Measurements from ENCODE around the gene CIAO2B. TPM values are rescaled to one million over a fixed set of nuclear protein-coding genes. Genes with fewer than 3 reads are reported as not detected.

Gene CIAO2B
- total and polyA plus RNA-seq, 2 experiments from 2014 or later = 111 to 182 TPM

DNA sequence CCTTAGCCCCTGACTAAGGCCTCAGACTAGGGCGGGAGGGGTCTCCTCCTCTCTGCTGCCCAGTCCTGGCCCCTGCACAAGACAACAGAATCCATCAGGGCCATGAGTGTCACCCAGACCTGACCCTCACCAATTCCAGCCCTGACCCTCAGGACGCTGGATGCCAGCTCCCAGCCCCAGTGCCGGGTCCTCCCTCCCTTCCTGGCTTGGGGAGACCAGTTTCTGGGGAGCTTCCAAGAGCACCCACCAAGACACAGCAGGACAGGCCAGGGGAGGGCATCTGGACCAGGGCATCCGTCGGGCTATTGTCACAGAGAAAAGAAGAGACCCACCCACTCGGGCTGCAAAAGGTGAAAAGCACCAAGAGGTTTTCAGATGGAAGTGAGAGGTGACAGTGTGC lies 39.5 kb upstream of the CIAO2B start:
- Histone ChIP-seq H2AFZ (no peak overlapping the region), H3K27ac (no peak overlapping the region), H3K4me1 (ENCODE audit: insufficient read depth) (peaks cover 11% of the 10 kb centered on the region), H3K9ac (no peak overlapping the region), H3K9me3 (ENCODE audit: low read depth) (no peaks in the 10 kb centered on the region), H3K4me3 (no peak overlapping the region), H3K9me2 (ENCODE audit: insufficient read depth) (no peaks in the 10 kb centered on the region), H3K27me3 (replicated peaks; ENCODE audit: insufficient read depth) (no peaks in the 10 kb centered on the region), H3F3A (ENCODE audit: insufficient read depth) (peaks cover 14% of the 10 kb centered on the region; the same call in 1 of the 2 replicates), H3K36me3 (ENCODE audit: low read depth) (no peaks in the 10 kb centered on the region), H3K4me2 (ENCODE audit: unreplicated experiment) (no peak overlapping the region), H3K79me2 (ENCODE audit: insufficient read depth) (no peaks in the 10 kb centered on the region), H4K20me1 (ENCODE audit: insufficient read depth) (no peaks in the 10 kb centered on the region)
- TF ChIP-seq EZH2 (IDR thresholded peaks at IDR 0.05; ENCODE audit: insufficient read depth, poor library complexity, severe bottlenecking) (no peak), EZH2phosphoT487 (IDR thresholded peaks at IDR 0.05; ENCODE audit: insufficient read depth, low read depth) (no peak)
- in situ Hi-C loops (cut with MboI) = loop anchor here (25.0 kb wide), 1 partner anchor 189 kb away; the partner anchor contains the start of genes B3GNT9, FBXL8, HSF4 and NOL3
- 91% methylated on average over 6 of the region's 6 CpGs for WGBS, 2 experiments (ENCODE audit: low coverage in 1 of 2, low lambda C conversion rate in 2 of 2, missing lambda C conversion rate in 2 of 2)
- DNase-seq = no peak

- in situ Hi-C loops (cut with MboI) = loop anchor here (25.0 kb wide), 1 partner anchor 189 kb away; the partner anchor contains the start of genes B3GNT9, FBXL8, HSF4 and NOL3
- DNase-seq = no peak
- Histone ChIP-seq H3F3A (ENCODE audit: insufficient read depth) (peaks cover 10% of the 10 kb centered on the region; the same call in 1 of the 2 replicates), H3K36me3 (ENCODE audit: low read depth) (no peaks in the 10 kb centered on the region), H3K4me1 (ENCODE audit: insufficient read depth) (peaks cover 8% of the 10 kb centered on the region; the same call in 1 of the 2 replicates), H3K27me3 (replicated peaks; ENCODE audit: insufficient read depth) (no peaks in the 10 kb centered on the region), H3K79me2 (ENCODE audit: insufficient read depth) (no peaks in the 10 kb centered on the region), H2AFZ (no peak overlapping the region), H3K9ac (no peak overlapping the region), H3K27ac (no peak overlapping the region), H3K4me3 (no peak overlapping the region), H4K20me1 (ENCODE audit: insufficient read depth) (no peaks in the 10 kb centered on the region), H3K4me2 (ENCODE audit: unreplicated experiment) (no peak overlapping the region), H3K9me3 (ENCODE audit: low read depth) (no peaks in the 10 kb centered on the region), H3K9me2 (ENCODE audit: insufficient read depth) (no peaks in the 10 kb centered on the region)
- TF ChIP-seq EZH2 (IDR thresholded peaks at IDR 0.05; ENCODE audit: insufficient read depth, poor library complexity, severe bottlenecking) (no peak), EZH2phosphoT487 (IDR thresholded peaks at IDR 0.05; ENCODE audit: insufficient read depth, low read depth) (no peak)
- WGBS, 2 experiments (ENCODE audit: low coverage in 1 of 2, low lambda C conversion rate in 2 of 2, missing lambda C conversion rate in 2 of 2) = 91% methylated on average over 9 of the region's 9 CpGs
These were observed 38.8 kb upstream of the CIAO2B start for GRCh38 chr16:66972983-66973382.

DNA sequence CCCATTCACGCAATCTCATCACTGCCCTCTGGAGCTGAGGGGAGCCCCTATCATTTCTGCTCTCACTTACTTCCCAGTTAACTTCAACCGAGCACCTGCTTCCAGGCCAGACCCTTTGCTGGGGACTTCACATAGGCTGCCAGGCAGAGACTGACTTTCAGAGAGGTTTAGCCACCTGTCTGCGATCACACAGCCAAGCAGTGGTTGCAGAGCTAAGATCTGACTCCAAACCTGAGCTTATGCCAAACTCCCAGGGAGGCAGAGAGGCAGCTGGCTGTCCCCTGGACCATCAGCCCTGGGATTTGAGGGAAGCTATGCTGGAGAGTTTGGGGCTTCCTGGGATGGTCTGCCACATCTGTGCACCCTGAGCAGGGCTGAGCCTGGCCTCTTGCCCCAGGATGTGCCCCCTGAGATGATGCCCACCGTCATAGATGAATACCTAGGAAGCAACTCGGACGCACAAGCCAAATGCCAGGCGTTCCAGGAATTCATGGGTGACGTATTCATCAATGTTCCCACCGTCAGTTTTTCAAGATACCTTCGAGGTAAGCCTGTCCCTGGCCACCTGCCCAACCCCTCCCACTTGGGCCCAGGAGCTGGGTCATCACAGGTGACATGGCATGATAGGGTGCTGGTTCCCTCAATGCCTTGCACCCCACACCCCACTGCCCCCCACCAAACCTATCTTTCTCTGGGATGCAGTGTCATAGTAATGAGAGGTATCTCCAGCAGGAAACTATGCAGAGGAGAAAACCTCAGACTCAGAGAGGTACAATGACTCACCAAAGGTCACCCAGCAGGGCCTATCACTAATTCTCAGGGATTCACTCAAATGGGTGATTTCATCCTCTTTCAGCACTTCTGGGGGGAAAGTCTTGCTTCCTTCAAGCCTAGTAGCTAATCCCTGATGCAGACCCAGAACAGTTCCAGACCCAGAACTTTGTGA lies 36.8 kb upstream of the CIAO2B start:
- H3K79me2 ChIP-seq (ENCODE audit: insufficient read depth) = no peaks in the 10 kb centered on the region
- no peaks in the 10 kb centered on the region for H4K20me1 ChIP-seq (ENCODE audit: insufficient read depth)
- H3K9me2 ChIP-seq (ENCODE audit: insufficient read depth) = no peaks in the 10 kb centered on the region
- 59 to 68% methylated on average over 10 of the region's 10 CpGs for WGBS, 2 experiments (ENCODE audit: low coverage in 1 of 2, low lambda C conversion rate in 2 of 2, missing lambda C conversion rate in 2 of 2)
- H3K4me1 ChIP-seq (ENCODE audit: insufficient read depth) = peaks cover 8% of the 10 kb centered on the region; the same call in 1 of the 2 replicates
- no peaks in the 10 kb centered on the region for H3K36me3 ChIP-seq (ENCODE audit: low read depth)
- 0 out of 2 replicates have a peak, but pooled peaks cover 2% of the 10 kb centered on the region for H3K27me3 ChIP-seq (replicated peaks; ENCODE audit: insufficient read depth)
- no peak overlapping the region for H3K4me3 ChIP-seq
- H2AFZ ChIP-seq = no peak overlapping the region
- H3K27ac ChIP-seq = no peak overlapping the region
- H3F3A ChIP-seq (ENCODE audit: insufficient read depth) = 0 out of 2 replicates have a peak, but pooled peaks cover 5% of the 10 kb centered on the region
- in situ Hi-C loops (cut with MboI) = loop anchor here (25.0 kb wide), 1 partner anchor 191 kb away; the partner anchor contains the start of genes B3GNT9, FBXL8, HSF4 and NOL3
- H3K4me2 ChIP-seq (ENCODE audit: unreplicated experiment) = no peak overlapping the region
- DNase-seq = peak; percentile 66
- no peak overlapping the region for H3K9ac ChIP-seq
- TF ChIP-seq EZH2 (IDR thresholded peaks at IDR 0.05; ENCODE audit: insufficient read depth, poor library complexity, severe bottlenecking) (no peak), EZH2phosphoT487 (IDR thresholded peaks at IDR 0.05; ENCODE audit: insufficient read depth, low read depth) (no peak)
- H3K9me3 ChIP-seq (ENCODE audit: low read depth) = no peaks in the 10 kb centered on the region

GRCh38 chr16:66968847-66969246 lies 34.6 kb upstream of the CIAO2B start:
- Histone ChIP-seq H3K4me1 (ENCODE audit: insufficient read depth) (peaks cover 8% of the 10 kb centered on the region; the same call in 1 of the 2 replicates), H3K9ac (no peak overlapping the region), H3K79me2 (ENCODE audit: insufficient read depth) (no peaks in the 10 kb centered on the region), H3K36me3 (ENCODE audit: low read depth) (no peaks in the 10 kb centered on the region), H3K9me3 (ENCODE audit: low read depth) (no peaks in the 10 kb centered on the region), H4K20me1 (ENCODE audit: insufficient read depth) (no peaks in the 10 kb centered on the region), H3K27me3 (replicated peaks; ENCODE audit: insufficient read depth) (peaks cover 4% of the 10 kb centered on the region; the same call in 1 of the 2 replicates), H3F3A (ENCODE audit: insufficient read depth) (no peaks in the 10 kb centered on the region), H2AFZ (no peak overlapping the region), H3K4me3 (no peak overlapping the region), H3K4me2 (ENCODE audit: unreplicated experiment) (no peak overlapping the region), H3K9me2 (ENCODE audit: insufficient read depth) (no peaks in the 10 kb centered on the region), H3K27ac (no peak overlapping the region)
- in situ Hi-C loops (cut with MboI) = loop anchor here (25.0 kb wide), 1 partner anchor 193 kb away; the partner anchor contains the start of genes B3GNT9, FBXL8, HSF4 and NOL3
- no peak for DNase-seq
- TF ChIP-seq EZH2phosphoT487 (IDR thresholded peaks at IDR 0.05; ENCODE audit: insufficient read depth, low read depth) (no peak), EZH2 (IDR thresholded peaks at IDR 0.05; ENCODE audit: insufficient read depth, poor library complexity, severe bottlenecking) (no peak)
- WGBS, 2 experiments (ENCODE audit: low coverage in 1 of 2, low lambda C conversion rate in 2 of 2, missing lambda C conversion rate in 2 of 2) = 85 to 92% methylated on average over 5 of the region's 5 CpGs
